Uterus (tissue), 4 donors: ENCODE results near the gene DCAF4. TPM values are rescaled to one million over a fixed set of nuclear protein-coding genes. Genes with fewer than 3 reads are reported as not detected.

Experiments
- DNase-seq, 2 donors: peaks; one replicate each; pipeline ENCODE4 v3.0.0-alpha.2; 2019 to 2020
- H3K27ac ChIP-seq, 2 donors: fragments of 200-600 bp; sonication (generic); 1 replicate in 1 of 2; 2 replicates in 1 of 2; pipeline ENCODE4 v1.5.1; 2016 to 2018
- H3K27me3 ChIP-seq, 2 donors: fragments of 200-600 bp; sonication (generic); one replicate each; pipeline ENCODE4 v1.5.1; 2018 to 2019; ENCODE audit warnings: control low read depth in 1 of 2
- H3K36me3 ChIP-seq, 2 donors: fragments of 200-600 bp; sonication (generic); one replicate each; pipeline ENCODE4 v1.5.1; 2019; ENCODE audit warnings: control low read depth in 1 of 2
- H3K4me1 ChIP-seq, 2 donors: fragments of 200-600 bp; sonication (generic); one replicate each; pipeline ENCODE4 v1.5.1; 2018 to 2019; ENCODE audit warnings: control low read depth in 1 of 2
- H3K4me3 ChIP-seq, 2 donors: fragments of 200-600 bp; sonication (generic); 1 replicate in 1 of 2; 2 replicates in 1 of 2; pipeline ENCODE4 v1.5.1; 2018 to 2019; ENCODE audit warnings: mild to moderate bottlenecking in 1 of 2
- H3K9me3 ChIP-seq, 2 donors: fragments of 200-600 bp; sonication (generic); one replicate each; pipeline ENCODE4 v1.5.1; 2019; ENCODE audit warnings: control low read depth in 1 of 2
- POLR2A ChIP-seq, 2 donors: fragments of 450-650 bp; IDR thresholded peaks; one replicate each; pipeline ENCODE4 v1.6.1; 2016; ENCODE audit warnings: antibody characterized with exemption in 2 of 2, mild to moderate bottlenecking in 1 of 2, moderate library complexity in 1 of 2
- intact Hi-C: fragments of 100-400 bp; cut with DNase I; formaldehyde crosslinking; loops from one replicate; pipeline ENCODE4 v1.15.1; 2023; ENCODE audit warnings: low total_unique reads
- total RNA-seq, 4 donors: library from RNA; depleted of rRNA in 3 of 4; stranded (reverse); fragments of >200 nt in 3 of 4; gene quantifications; one replicate each; pipeline versions ENCODE4 v1.1.0 to v1.2.4, GENCODE V29; 2014 to 2023
- TF ChIP-seq, protein P1 (sequence below), 4 experiments: fragments of 200-600 bp in 2 of 4; fragments of 450-650 bp in 2 of 4; sonication (generic) in 2 of 4; IDR thresholded peaks; one replicate each; pipeline ENCODE4 v1.5.1; 2016 to 2019; ENCODE audit warnings: antibody characterized with exemption in 4 of 4, mild to moderate bottlenecking in 2 of 4, moderate library complexity in 1 of 4
- donor health status: DM: yes; HTN: yes; CAD: no.

The DCAF4 gene
- total RNA-seq, 4 donors from 2014 or later = 12.0 to 14.1 (median 13.7) TPM; not detected in 1

DNA sequence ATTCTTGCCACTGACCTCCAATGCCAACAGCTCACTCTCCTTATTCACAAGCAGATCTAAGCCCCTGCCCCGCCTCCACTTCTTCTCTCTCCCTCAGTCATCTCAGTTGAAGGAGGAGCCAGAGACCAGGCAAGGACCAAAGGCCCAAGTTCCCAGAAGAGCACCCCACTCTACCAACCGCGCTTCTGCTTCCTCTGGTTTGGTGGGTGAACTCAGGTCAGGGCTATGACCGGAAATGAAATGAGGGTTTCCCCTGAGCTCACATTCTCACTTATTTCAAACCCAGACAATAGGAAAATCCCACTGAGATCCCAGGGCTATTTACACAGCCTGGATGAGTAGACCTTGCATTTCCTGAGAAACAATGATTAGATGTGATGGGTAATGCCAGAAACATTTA lies 42.3 kb upstream of the DCAF4 start:
- intact Hi-C loops = no loop called here

DNA sequence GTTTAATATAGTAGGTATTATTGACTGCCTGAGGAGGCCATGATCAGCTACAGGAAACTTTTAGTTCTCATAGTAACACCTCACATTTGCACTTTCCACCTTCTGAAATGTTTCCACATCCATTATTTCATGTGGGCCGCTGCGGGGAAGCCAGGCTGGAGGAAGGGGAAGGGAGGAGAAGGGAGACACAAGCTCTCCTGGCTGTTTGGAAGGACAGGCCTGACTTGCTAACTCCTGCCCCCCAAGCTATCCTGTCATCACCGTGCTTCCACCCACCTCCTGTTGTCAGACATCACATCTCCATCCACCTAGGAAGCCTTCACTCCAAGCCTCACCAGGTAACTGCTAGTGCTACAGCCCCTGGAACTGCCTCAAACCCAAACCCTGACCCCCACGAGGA lies 41.9 kb upstream of the DCAF4 start:
- H3K36me3 ChIP-seq = no peaks in the 10 kb centered on the region
- no peak overlapping the region for H3K4me3 ChIP-seq
- H3K27me3 ChIP-seq = peaks cover 0 to 4% of the 10 kb centered on the region in 2 donors
- H3K27ac ChIP-seq = no peak overlapping the region
- intact Hi-C loops = no loop called here
- no peaks in the 10 kb centered on the region for H3K9me3 ChIP-seq
- TF ChIP-seq POLR2A (IDR thresholded peaks at IDR 0.05) = no peak
- TF ChIP-seq, protein P1, sequence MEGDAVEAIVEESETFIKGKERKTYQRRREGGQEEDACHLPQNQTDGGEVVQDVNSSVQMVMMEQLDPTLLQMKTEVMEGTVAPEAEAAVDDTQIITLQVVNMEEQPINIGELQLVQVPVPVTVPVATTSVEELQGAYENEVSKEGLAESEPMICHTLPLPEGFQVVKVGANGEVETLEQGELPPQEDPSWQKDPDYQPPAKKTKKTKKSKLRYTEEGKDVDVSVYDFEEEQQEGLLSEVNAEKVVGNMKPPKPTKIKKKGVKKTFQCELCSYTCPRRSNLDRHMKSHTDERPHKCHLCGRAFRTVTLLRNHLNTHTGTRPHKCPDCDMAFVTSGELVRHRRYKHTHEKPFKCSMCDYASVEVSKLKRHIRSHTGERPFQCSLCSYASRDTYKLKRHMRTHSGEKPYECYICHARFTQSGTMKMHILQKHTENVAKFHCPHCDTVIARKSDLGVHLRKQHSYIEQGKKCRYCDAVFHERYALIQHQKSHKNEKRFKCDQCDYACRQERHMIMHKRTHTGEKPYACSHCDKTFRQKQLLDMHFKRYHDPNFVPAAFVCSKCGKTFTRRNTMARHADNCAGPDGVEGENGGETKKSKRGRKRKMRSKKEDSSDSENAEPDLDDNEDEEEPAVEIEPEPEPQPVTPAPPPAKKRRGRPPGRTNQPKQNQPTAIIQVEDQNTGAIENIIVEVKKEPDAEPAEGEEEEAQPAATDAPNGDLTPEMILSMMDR (IDR thresholded peaks at IDR 0.05) = no peak
- no peak for DNase-seq
- no peaks in the 10 kb centered on the region for H3K4me1 ChIP-seq

More for the DNA sequence above, 42.3 kb upstream of the DCAF4 start:
- H3K27ac ChIP-seq = no peak overlapping the region
- DNase-seq = no peak
- H3K27me3 ChIP-seq = no peaks in the 10 kb centered on the region
- TF ChIP-seq, protein P1 (IDR thresholded peaks at IDR 0.05) = no peak
- no peak for TF ChIP-seq POLR2A (IDR thresholded peaks at IDR 0.05)
- H3K4me3 ChIP-seq = no peak overlapping the region
- H3K9me3 ChIP-seq = no peaks in the 10 kb centered on the region
- no peaks in the 10 kb centered on the region for H3K4me1 ChIP-seq
- no peaks in the 10 kb centered on the region for H3K36me3 ChIP-seq

DNA sequence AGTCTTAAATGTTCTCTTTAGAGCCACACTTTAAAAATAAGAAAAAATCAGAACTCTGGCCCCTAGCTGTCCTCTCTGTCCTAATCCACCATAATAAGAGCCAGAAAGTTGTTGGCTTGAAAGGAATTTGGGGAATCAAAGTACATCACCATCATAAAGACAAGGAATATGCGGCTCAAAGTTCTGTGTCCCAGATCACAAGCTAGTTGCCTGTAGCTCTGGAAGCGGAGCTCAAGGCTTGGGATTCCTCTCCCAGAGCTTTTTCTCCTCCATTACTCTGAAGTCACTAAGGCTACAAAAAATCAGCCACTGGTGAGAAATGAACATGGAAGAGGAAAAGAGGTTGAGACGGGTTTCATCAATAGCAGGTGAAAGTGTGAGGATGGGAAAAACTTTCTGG lies 38.8 kb upstream of the DCAF4 start:
- Histone ChIP-seq H3K27me3 (peaks cover 0 to 23% of the 10 kb centered on the region in 2 donors), H3K36me3 (no peaks in the 10 kb centered on the region), H3K4me3 (no peak overlapping the region), H3K4me1 (no peaks in the 10 kb centered on the region), H3K27ac (no peak overlapping the region), H3K9me3 (no peaks in the 10 kb centered on the region)
- intact Hi-C loops = no loop called here
- no peak for DNase-seq
- TF ChIP-seq, protein P1 (IDR thresholded peaks at IDR 0.05) = no peak
- TF ChIP-seq POLR2A (IDR thresholded peaks at IDR 0.05) = no peak

DNA sequence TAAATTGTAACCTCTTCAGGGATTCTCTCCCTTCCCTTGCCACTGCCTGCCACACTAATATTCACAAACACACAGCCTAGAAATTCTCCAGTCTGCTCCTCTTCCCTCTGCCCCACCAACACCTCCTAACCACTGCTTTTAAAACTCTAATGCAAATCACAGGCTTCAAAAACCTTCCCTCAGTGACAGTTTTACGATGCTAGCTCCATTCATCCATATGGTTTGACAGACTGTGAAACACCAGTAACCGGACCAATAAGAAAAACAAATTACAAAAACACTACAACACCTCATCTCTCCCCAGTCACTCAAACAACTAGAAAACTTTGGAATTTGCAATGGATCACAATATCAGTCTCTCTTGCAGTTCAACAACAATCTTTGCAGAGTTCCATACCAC lies 38.1 kb upstream of the DCAF4 start:
- Histone ChIP-seq H3K27ac (no peak overlapping the region), H3K27me3 (peaks cover 0 to 23% of the 10 kb centered on the region in 2 donors), H3K9me3 (no peaks in the 10 kb centered on the region), H3K36me3 (no peaks in the 10 kb centered on the region), H3K4me3 (no peak overlapping the region), H3K4me1 (no peaks in the 10 kb centered on the region)
- TF ChIP-seq, protein P1 (IDR thresholded peaks at IDR 0.05) = no peak
- no peak for TF ChIP-seq POLR2A (IDR thresholded peaks at IDR 0.05)
- intact Hi-C loops = no loop called here
- DNase-seq = no peak

DNA sequence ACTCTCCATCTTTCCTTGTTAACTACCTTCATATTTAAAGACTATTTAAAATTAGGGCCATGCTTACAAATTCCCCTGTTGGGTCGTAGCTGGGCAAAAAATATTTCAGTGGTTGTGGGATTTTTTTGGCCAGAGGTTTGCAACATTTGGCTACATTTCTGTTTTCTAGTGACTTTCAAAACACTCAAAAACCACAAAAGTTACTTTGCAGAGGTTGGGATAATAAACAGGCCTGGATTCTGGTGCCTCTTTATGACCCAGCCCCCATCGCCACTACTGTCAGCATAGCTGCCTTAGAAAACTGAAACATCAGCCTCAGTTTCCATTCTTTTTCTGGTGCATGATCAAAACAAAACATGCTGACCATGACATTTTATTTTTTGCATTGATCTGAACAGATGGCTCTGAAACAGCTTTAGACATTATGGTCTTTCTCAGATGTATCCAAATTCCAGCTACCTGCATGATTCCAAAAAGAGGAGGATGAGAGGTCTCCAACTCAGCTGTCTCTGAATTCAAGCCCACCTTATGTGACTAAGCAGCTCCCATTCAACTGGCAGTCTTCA lies 37.5 kb upstream of the DCAF4 start:
- Histone ChIP-seq H3K4me3 (no peak overlapping the region), H3K36me3 (no peaks in the 10 kb centered on the region), H3K27me3 (peaks cover 0 to 23% of the 10 kb centered on the region in 2 donors), H3K9me3 (no peaks in the 10 kb centered on the region), H3K4me1 (no peaks in the 10 kb centered on the region), H3K27ac (no peak overlapping the region)
- DNase-seq = no peak
- intact Hi-C loops = no loop called here
- TF ChIP-seq, protein P1 (IDR thresholded peaks at IDR 0.05) = no peak
- TF ChIP-seq POLR2A (IDR thresholded peaks at IDR 0.05) = no peak
